GDM1 (cell line): ENCODE data around the gene ATP6V1F.
"Not testable (repeated sequence)": the region's sequence is repeated elsewhere in the genome, so short reads cannot be mapped to it uniquely, and the experiment has no call there.

Experiments
- DNase-seq: peaks from one replicate; lab custom pipeline; 2025; lab: John Stamatoyannopoulos, UW

The ATP6V1F gene

GRCh38 chr7:128900237-128900636, 37.6 kb downstream of the ATP6V1F start:
- DNase-seq: no peak

- no peak for DNase-seq
Observed at GRCh38 chr7:128902761-128903585, 40.3 kb downstream of the ATP6V1F start.

- DNase-seq: no peak
Observed at GRCh38 chr7:128903621-128904361, 41.1 kb downstream of the ATP6V1F start.

GRCh38 chr7:128904381-128905197, 41.9 kb downstream of the ATP6V1F start:
- peak; percentile 50 for DNase-seq

- no peak for DNase-seq
Observed at GRCh38 chr7:128906001-128906765, 43.5 kb downstream of the ATP6V1F start.

GRCh38 chr7:128906766-128907559, 44.3 kb downstream of the ATP6V1F start:
- no peak for DNase-seq

GRCh38 chr7:128908750-128909624, 46.3 kb downstream of the ATP6V1F start:
- no peak for DNase-seq

- DNase-seq: no peak
Observed at GRCh38 chr7:128909625-128910568, 47.2 kb downstream of the ATP6V1F start.

GRCh38 chr7:128910569-128910945, 47.9 kb downstream of the ATP6V1F start, which contains the start of gene KCP:
Gene KCP, minus strand, starts transcription at chr7:128910709. Its CDS starts 33 bp downstream, at chr7:128910676.
- DNase-seq: no peak

- peak; percentile 76 for DNase-seq
Observed at GRCh38 chr7:128911423-128912031, 48.9 kb downstream of the ATP6V1F start.

GRCh38 chr7:128912281-128912680, 49.6 kb downstream of the ATP6V1F start:
- DNase-seq: no peak

- not testable (repeated sequence) for DNase-seq
Observed at GRCh38 chr7:128912709-128913495, 50.2 kb downstream of the ATP6V1F start.

GRCh38 chr7:128913870-128914565, 51.4 kb downstream of the ATP6V1F start:
- no peak for DNase-seq

- no peak for DNase-seq
Observed at GRCh38 chr7:128914566-128915151, 52.0 kb downstream of the ATP6V1F start.

GRCh38 chr7:128915271-128915819, 52.7 kb downstream of the ATP6V1F start:
- DNase-seq: no peak
